ENCODE results near the gene SGMS1.

SGMS1 gene

GRCh38 chr10:50592961-50593418 is 30.8 kb downstream of the SGMS1 start:
- no peak for TF ChIP-seq CTCF (IDR thresholded peaks at IDR 0.05; ENCODE audit: insufficient read depth, low read depth, low read length, missing control alignments)
- no peak overlapping the region for H3K4me3 ChIP-seq (ENCODE audit: low read length)
- DNase-seq (ENCODE audit: low read depth) = peak; percentile 31

GRCh38 chr10:50590935-50591334 is 32.8 kb downstream of the SGMS1 start:
- no peak for TF ChIP-seq CTCF (IDR thresholded peaks at IDR 0.05; ENCODE audit: insufficient read depth, low read depth, low read length, missing control alignments)
- H3K4me3 ChIP-seq (ENCODE audit: low read length) = no peak overlapping the region
- no peak for DNase-seq (ENCODE audit: low read depth)

GRCh38 chr10:50586740-50587088 is 37.0 kb downstream of the SGMS1 start:
- no peak overlapping the region for H3K4me3 ChIP-seq (ENCODE audit: low read length)
- TF ChIP-seq CTCF (IDR thresholded peaks at IDR 0.05; ENCODE audit: insufficient read depth, low read depth, low read length, missing control alignments) = no peak
- no peak for DNase-seq (ENCODE audit: low read depth)

- peak; percentile 85 for DNase-seq (ENCODE audit: low read depth)
- TF ChIP-seq CTCF (IDR thresholded peaks at IDR 0.05; ENCODE audit: insufficient read depth, low read depth, low read length, missing control alignments) = no peak
- no peak overlapping the region for H3K4me3 ChIP-seq (ENCODE audit: low read length)
Observed at GRCh38 chr10:50585921-50586739, 37.6 kb downstream of the SGMS1 start.

- peak; percentile 56 for DNase-seq (ENCODE audit: low read depth)
- TF ChIP-seq CTCF (IDR thresholded peaks at IDR 0.05; ENCODE audit: insufficient read depth, low read depth, low read length, missing control alignments) = no peak
- no peak overlapping the region for H3K4me3 ChIP-seq (ENCODE audit: low read length)
Observed at GRCh38 chr10:50582766-50583762, 40.7 kb downstream of the SGMS1 start.

GRCh38 chr10:50582046-50582445 is 41.7 kb downstream of the SGMS1 start:
- DNase-seq (ENCODE audit: low read depth) = no peak
- H3K4me3 ChIP-seq (ENCODE audit: low read length) = no peak overlapping the region
- TF ChIP-seq CTCF (IDR thresholded peaks at IDR 0.05; ENCODE audit: insufficient read depth, low read depth, low read length, missing control alignments) = no peak

All from epithelial cell of esophagus (primary cell).